Vagina (tissue), 2 donors: ENCODE measurements around the gene GJD2. TPM values are rescaled to one million over a fixed set of nuclear protein-coding genes. Genes with fewer than 3 reads are reported as not detected.

Experiments used
- DNase-seq, 2 donors: peaks; one replicate each; pipeline ENCODE4 v3.0.0-alpha.2; 2017; ENCODE audit errors: extremely low spot score in 2 of 2
- H3K27ac ChIP-seq: fragments of 200-600 bp; sonication (generic); one replicate; pipeline ENCODE4 v1.5.1; 2019
- H3K27me3 ChIP-seq: fragments of 200-600 bp; sonication (generic); one replicate; pipeline ENCODE4 v1.5.1; 2019
- H3K36me3 ChIP-seq, 2 donors: fragments of 200-600 bp; sonication (generic); one replicate each; pipeline ENCODE4 v1.5.1; 2017 to 2019
- H3K4me1 ChIP-seq: fragments of 200-600 bp; sonication (generic); one replicate; pipeline ENCODE4 v1.5.1; 2019
- H3K4me3 ChIP-seq, 2 donors: fragments of 200-600 bp; sonication (generic); 1 replicate in 1 of 2; 2 replicates in 1 of 2; pipeline ENCODE4 v1.5.1; 2016 to 2019
- H3K9me3 ChIP-seq: fragments of 200-600 bp; sonication (generic); one replicate; pipeline ENCODE4 v1.5.1; 2019
- CTCF ChIP-seq, 3 experiments: fragments of 450-650 bp in 2 of 3; fragments of 200-600 bp in 1 of 3; sonication (generic) in 1 of 3; IDR thresholded peaks; one replicate each; pipeline ENCODE4 v1.5.1; 2017 to 2019; ENCODE audit warnings: antibody characterized with exemption in 3 of 3, mild to moderate bottlenecking in 2 of 3, moderate library complexity in 2 of 3
- POLR2A ChIP-seq, 2 donors: fragments of 450-650 bp; IDR thresholded peaks; one replicate each; pipeline ENCODE4 v1.6.1; 2017; ENCODE audit warnings: antibody characterized with exemption in 2 of 2, mild to moderate bottlenecking in 2 of 2, moderate library complexity in 2 of 2
- POLR2AphosphoS5 ChIP-seq, 2 donors: sonication (generic); formaldehyde crosslinking; IDR thresholded peaks; one replicate each; pipeline ENCODE4 v1.9.0; 2017; ENCODE audit warnings: antibody characterized with exemption in 2 of 2, mild to moderate bottlenecking in 2 of 2, low read depth in 1 of 2; ENCODE audit not compliant: insufficient read depth in 1 of 2
- intact Hi-C: fragments of 100-400 bp; cut with DNase I; formaldehyde crosslinking; loops from one replicate; pipeline ENCODE4 v1.15.1; 2023
- total RNA-seq: library from RNA; depleted of rRNA; stranded (reverse); fragments of >200 nt; gene quantifications from one replicate; pipeline ENCODE4 v1.2.3, GENCODE V29; 2016

The GJD2 gene
- total RNA-seq, 1 donor from 2014 or later, result not detected

GRCh38 chr15:34786206-34786605 lies 31.4 kb upstream of the GJD2 start:
- no peaks in the 10 kb centered on the region for H3K36me3 ChIP-seq
- intact Hi-C loops, result no loop called here
- no peaks in the 10 kb centered on the region for H3K27me3 ChIP-seq
- no peak for DNase-seq
- H3K4me3 ChIP-seq, result no peak overlapping the region
- no peak overlapping the region for H3K27ac ChIP-seq
- no peak for TF ChIP-seq POLR2AphosphoS5 (IDR thresholded peaks at IDR 0.05; ENCODE audit: insufficient read depth in 1 of 2, low read depth in 1 of 2)
- no peak for TF ChIP-seq CTCF (IDR thresholded peaks at IDR 0.05)
- no peak for TF ChIP-seq POLR2A (IDR thresholded peaks at IDR 0.05)
- no peaks in the 10 kb centered on the region for H3K9me3 ChIP-seq
- H3K4me1 ChIP-seq, result no peaks in the 10 kb centered on the region

- Histone ChIP-seq H3K4me3 (no peak overlapping the region), H3K27me3 (no peaks in the 10 kb centered on the region), H3K27ac (no peak overlapping the region), H3K9me3 (no peaks in the 10 kb centered on the region), H3K4me1 (no peaks in the 10 kb centered on the region), H3K36me3 (no peaks in the 10 kb centered on the region)
- TF ChIP-seq CTCF (IDR thresholded peaks at IDR 0.05) (no peak), POLR2AphosphoS5 (IDR thresholded peaks at IDR 0.05; ENCODE audit: insufficient read depth in 1 of 2, low read depth in 1 of 2) (no peak), POLR2A (IDR thresholded peaks at IDR 0.05) (no peak)
- no peak for DNase-seq
- intact Hi-C loops, result no loop called here
Observed at GRCh38 chr15:34783991-34784390, 29.2 kb upstream of the GJD2 start.

GRCh38 chr15:34783431-34783830 lies 28.6 kb upstream of the GJD2 start:
- TF ChIP-seq POLR2AphosphoS5 (IDR thresholded peaks at IDR 0.05; ENCODE audit: insufficient read depth in 1 of 2, low read depth in 1 of 2), result no peak
- no peak for TF ChIP-seq POLR2A (IDR thresholded peaks at IDR 0.05)
- TF ChIP-seq CTCF (IDR thresholded peaks at IDR 0.05), result no peak
- Histone ChIP-seq H3K9me3 (no peaks in the 10 kb centered on the region), H3K27ac (no peak overlapping the region), H3K27me3 (no peaks in the 10 kb centered on the region), H3K4me1 (no peaks in the 10 kb centered on the region), H3K36me3 (no peaks in the 10 kb centered on the region), H3K4me3 (no peak overlapping the region)
- no peak for DNase-seq
- intact Hi-C loops, result no loop called here

GRCh38 chr15:34782901-34783300 lies 28.1 kb upstream of the GJD2 start:
- DNase-seq, result no peak
- TF ChIP-seq POLR2A (IDR thresholded peaks at IDR 0.05) (no peak), CTCF (IDR thresholded peaks at IDR 0.05) (no peak), POLR2AphosphoS5 (IDR thresholded peaks at IDR 0.05; ENCODE audit: insufficient read depth in 1 of 2, low read depth in 1 of 2) (no peak)
- H3K27me3 ChIP-seq, result no peaks in the 10 kb centered on the region
- no peaks in the 10 kb centered on the region for H3K4me1 ChIP-seq
- H3K9me3 ChIP-seq, result no peaks in the 10 kb centered on the region
- no peak overlapping the region for H3K27ac ChIP-seq
- no peak overlapping the region for H3K4me3 ChIP-seq
- no peaks in the 10 kb centered on the region for H3K36me3 ChIP-seq
- intact Hi-C loops, result no loop called here

- no peak for DNase-seq
Observed at GRCh38 chr15:34780725-34781124, 25.9 kb upstream of the GJD2 start.

More at GRCh38 chr15:34780725-34781124, 25.9 kb upstream of the GJD2 start:
- Histone ChIP-seq H3K36me3 (no peaks in the 10 kb centered on the region), H3K9me3 (no peaks in the 10 kb centered on the region), H3K4me3 (no peak overlapping the region), H3K4me1 (no peaks in the 10 kb centered on the region), H3K27ac (no peak overlapping the region), H3K27me3 (no peaks in the 10 kb centered on the region)
- intact Hi-C loops, result no loop called here
- TF ChIP-seq POLR2A (IDR thresholded peaks at IDR 0.05) (no peak), POLR2AphosphoS5 (IDR thresholded peaks at IDR 0.05; ENCODE audit: insufficient read depth in 1 of 2, low read depth in 1 of 2) (no peak), CTCF (IDR thresholded peaks at IDR 0.05) (no peak)
